GM12891 (cell line): Measurements from ENCODE around the gene RBBP8NL.

Experiments
- PAX5 ChIP-seq: IDR thresholded peaks from 2 replicates; pipeline ENCODE4 v1.6.1; 2011; ENCODE audit warnings: low read length, moderate library complexity, mild to moderate bottlenecking; ENCODE audit not compliant: insufficient read depth, severe bottlenecking
- POLR2A ChIP-seq: IDR thresholded peaks from 2 replicates; pipeline ENCODE4 v1.6.1; 2011; ENCODE audit warnings: low read depth, low read length, control low read depth
- POLR2AphosphoS5 ChIP-seq: IDR thresholded peaks from 2 replicates; pipeline ENCODE4 v1.6.1; 2011; ENCODE audit warnings: low read depth, low read length, control low read depth
- SPI1 ChIP-seq: IDR thresholded peaks from 2 replicates; pipeline ENCODE4 v1.6.1; 2011; ENCODE audit warnings: low read depth, low read length, control low read depth
- TAF1 ChIP-seq: IDR thresholded peaks from 2 replicates; pipeline ENCODE4 v1.6.1; 2011; ENCODE audit warnings: low read depth, low read length, control low read depth

DNA sequence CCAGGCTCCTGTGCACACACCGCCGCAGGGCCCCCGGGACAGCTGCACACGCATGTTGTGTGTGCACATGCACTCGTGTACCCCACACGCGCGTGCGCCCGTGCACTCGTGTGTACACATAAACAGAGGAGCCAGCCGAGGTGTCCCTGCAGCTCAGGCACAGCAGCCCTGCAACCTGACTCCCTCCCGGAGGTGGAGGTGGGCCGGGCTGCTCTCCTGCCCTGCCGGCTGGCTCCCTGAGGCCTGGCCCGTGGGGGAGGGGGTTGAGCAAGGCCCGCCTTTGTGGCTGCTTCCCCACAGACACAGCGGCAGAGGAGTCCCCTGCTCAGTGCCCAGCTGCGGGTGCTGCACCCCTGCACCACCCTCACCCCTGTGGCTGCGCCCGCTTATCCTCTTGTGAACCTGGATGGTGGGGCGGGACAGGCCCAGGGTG lies 624 bp downstream of the RBBP8NL start:
- TF ChIP-seq POLR2AphosphoS5 (no peak), POLR2A (no peak), TAF1 (no peak), PAX5 (no peak), SPI1 (no peak)
